IMR-90 (cell line): ENCODE measurements around the gene TTC39A. TPM values are rescaled to one million over a fixed set of nuclear protein-coding genes. Genes with fewer than 3 reads are reported as not detected.

Experiments
- ATAC-seq: fragments of 200-7000 bp; cut with Tn5 transposase; 2 replicates; pipeline ENCODE4 v1.9.1; 2020; ENCODE audit warnings: low read depth, mild to moderate bottlenecking, moderate library complexity
- BruUV-seq: library from RNA; stranded (reverse); fragments of 400-500 nt; replicated peaks from 2 replicates; lab custom pipeline; 2021; lab: Mats Ljungman, UMichigan
- CTCF ChIA-PET: fragments of 300-600 bp; formaldehyde crosslinking; extraction: SDS; loops from one replicate; lab custom pipeline; 2021; ENCODE audit warnings: antibody characterized with exemption; lab: Yijun Ruan, JAX
- POLR2A ChIA-PET: fragments of 300-600 bp; sonication (Branson Sonifier 250); formaldehyde crosslinking; loops from one replicate; lab custom pipeline; 2022; ENCODE audit warnings: antibody characterized with exemption; ENCODE audit not compliant: unreplicated experiment; lab: Charles Lee
- DNase-seq: peaks from one replicate; pipeline ENCODE4 v3.0.0; 2013
- H2AFZ ChIP-seq: replicated peaks from 2 replicates; pipeline ENCODE3; 2013; ENCODE audit warnings: low read length, mild to moderate bottlenecking; ENCODE audit not compliant: poor library complexity
- H2AK5ac ChIP-seq: 2 replicates; pipeline ENCODE4 v1.6.1; 2013; ENCODE audit warnings: low read depth, low read length, inconsistent platforms
- H2AK9ac ChIP-seq: replicated peaks from 2 replicates; pipeline ENCODE3; 2013; ENCODE audit warnings: mild to moderate bottlenecking, low read depth, low read length, moderate library complexity; ENCODE audit not compliant: poor library complexity
- H2BK120ac ChIP-seq: 2 replicates; pipeline ENCODE4 v1.6.1; 2013; ENCODE audit warnings: low read depth, low read length, inconsistent platforms
- H2BK15ac ChIP-seq: 3 replicates; pipeline ENCODE4 v1.6.1; 2013; ENCODE audit warnings: low read depth, low read length, inconsistent platforms
- H2BK20ac ChIP-seq: 2 replicates; pipeline ENCODE4 v1.6.1; 2013; ENCODE audit warnings: low read depth, mild to moderate bottlenecking, inconsistent platforms, low read length, moderate library complexity
- H2BK5ac ChIP-seq: 2 replicates; pipeline ENCODE4 v1.6.1; 2013; ENCODE audit warnings: mild to moderate bottlenecking, low read depth, low read length, inconsistent platforms; ENCODE audit not compliant: poor library complexity, severe bottlenecking
- H3K14ac ChIP-seq: replicated peaks from 2 replicates; pipeline ENCODE4 v1.6.1; 2013; ENCODE audit warnings: low read depth, low read length, inconsistent platforms
- H3K18ac ChIP-seq: 2 replicates; pipeline ENCODE4 v1.6.1; 2013; ENCODE audit warnings: low read depth, low read length, control low read depth
- H3K23ac ChIP-seq: 2 replicates; pipeline ENCODE4 v1.6.1; 2013; ENCODE audit warnings: low read depth, low read length, inconsistent platforms
- H3K27ac ChIP-seq: 2 replicates; pipeline ENCODE4 v1.5.1; 2013; ENCODE audit warnings: mild to moderate bottlenecking, control low read depth, low read length; ENCODE audit not compliant: insufficient read depth
- H3K27me3 ChIP-seq: 2 replicates; pipeline ENCODE4 v1.6.1; 2013; ENCODE audit warnings: low read length; ENCODE audit not compliant: control insufficient read depth, insufficient read depth
- H3K36me3 ChIP-seq: 2 replicates; pipeline ENCODE4 v1.6.1; 2013; ENCODE audit warnings: low read length, mixed read lengths; ENCODE audit not compliant: control insufficient read depth, insufficient read depth
- H3K4ac ChIP-seq: 2 replicates; pipeline ENCODE4 v1.6.1; 2013; ENCODE audit warnings: low read depth, low read length, inconsistent platforms
- H3K4me1 ChIP-seq: 2 replicates; pipeline ENCODE4 v1.6.1; 2013; ENCODE audit warnings: low read length, mixed read lengths; ENCODE audit not compliant: control insufficient read depth, insufficient read depth
- H3K4me2 ChIP-seq: 2 replicates; pipeline ENCODE4 v1.6.1; 2013; ENCODE audit warnings: low read depth, mild to moderate bottlenecking, control low read depth, low read length, moderate library complexity
- H3K4me3 ChIP-seq: 2 replicates; pipeline ENCODE4 v1.5.1; 2013; ENCODE audit warnings: low read depth, mild to moderate bottlenecking, control low read depth, low read length, moderate library complexity; ENCODE audit not compliant: insufficient read depth
- H3K56ac ChIP-seq: 2 replicates; pipeline ENCODE4 v1.6.1; 2013; ENCODE audit warnings: low read length, inconsistent platforms; ENCODE audit not compliant: insufficient read depth; ENCODE audit errors: extremely low read depth
- H3K79me1 ChIP-seq, 2 experiments: 2 replicates each; pipeline ENCODE4 v1.6.1; 2013; ENCODE audit warnings: low read length in 2 of 2, inconsistent platforms in 1 of 2, low read depth in 1 of 2
- H3K9ac ChIP-seq: 2 replicates; pipeline ENCODE4 v1.6.1; 2013; ENCODE audit warnings: low read depth, low read length, control low read depth
- H3K9me1 ChIP-seq: 2 replicates; pipeline ENCODE4 v1.6.1; 2013; ENCODE audit warnings: low read length, inconsistent platforms; ENCODE audit not compliant: insufficient read depth
- H3K9me3 ChIP-seq: 2 replicates; pipeline ENCODE4 v1.6.1; 2013; ENCODE audit warnings: low read length; ENCODE audit not compliant: control insufficient read depth, insufficient read depth
- H4K20me1 ChIP-seq: 2 replicates; pipeline ENCODE4 v1.6.1; 2013; ENCODE audit warnings: low read length, inconsistent platforms; ENCODE audit not compliant: insufficient read depth
- H4K5ac ChIP-seq: 2 replicates; pipeline ENCODE4 v1.6.1; 2013; ENCODE audit warnings: mild to moderate bottlenecking, low read depth, low read length, control low read depth
- H4K8ac ChIP-seq, 2 experiments: 2 replicates each; pipeline ENCODE4 v1.6.1; 2013; ENCODE audit warnings: low read depth in 2 of 2, low read length in 2 of 2, control low read depth in 1 of 2, inconsistent platforms in 1 of 2
- H4K91ac ChIP-seq: 2 replicates; pipeline ENCODE4 v1.6.1; 2013; ENCODE audit warnings: low read depth, low read length, inconsistent platforms; ENCODE audit not compliant: insufficient read depth
- BHLHE40 ChIP-seq: fragments of 150-350 bp; IDR thresholded peaks from 2 replicates; pipeline ENCODE4 v1.6.1; 2016; ENCODE audit warnings: mild to moderate bottlenecking, low read depth, low read length
- CEBPB ChIP-seq: IDR thresholded peaks from 2 replicates; pipeline ENCODE4 v1.6.1; 2012; ENCODE audit warnings: low read depth, low read length, improper control_type of control experiment
- CTCF ChIP-seq: conservative IDR thresholded peaks from 2 replicates; pipeline ENCODE4 v1.5.1; 2012; ENCODE audit warnings: mild to moderate bottlenecking, low read depth, low read length, improper control_type of control experiment
- ELK1 ChIP-seq: fragments of 150-350 bp; IDR thresholded peaks from 2 replicates; pipeline ENCODE4 v1.6.1; 2016; ENCODE audit warnings: low read depth, mild to moderate bottlenecking, low read length, moderate library complexity, borderline replicate concordance
- MAFK ChIP-seq: IDR thresholded peaks from 2 replicates; pipeline ENCODE4 v1.6.1; 2012; ENCODE audit warnings: low read depth, low read length, improper control_type of control experiment
- MAZ ChIP-seq: IDR thresholded peaks from 2 replicates; pipeline ENCODE4 v1.6.1; 2012; ENCODE audit warnings: low read depth, mild to moderate bottlenecking, low read length, improper control_type of control experiment, moderate library complexity, borderline replicate concordance
- MXI1 ChIP-seq: IDR thresholded peaks from 2 replicates; pipeline ENCODE4 v1.6.1; 2012; ENCODE audit warnings: low read depth, mild to moderate bottlenecking, low read length, moderate library complexity, borderline replicate concordance
- POLR2A ChIP-seq: IDR thresholded peaks from 2 replicates; pipeline ENCODE4 v1.6.1; 2012; ENCODE audit warnings: mild to moderate bottlenecking, low read depth, low read length
- RCOR1 ChIP-seq: IDR thresholded peaks from 2 replicates; pipeline ENCODE4 v1.6.1; 2012; ENCODE audit warnings: mild to moderate bottlenecking, low read length, improper control_type of control experiment; ENCODE audit not compliant: insufficient replicate concordance
- RFX5 ChIP-seq: IDR thresholded peaks from 2 replicates; pipeline ENCODE4 v1.8.0; 2012; ENCODE audit warnings: low read depth, mild to moderate bottlenecking, low read length, moderate library complexity
- SMC3 ChIP-seq: fragments of 150-350 bp; IDR thresholded peaks from 2 replicates; pipeline ENCODE4 v1.6.1; 2016; ENCODE audit warnings: low read depth, mild to moderate bottlenecking, antibody characterized with exemption, low read length, moderate library complexity
- WGBS, 2 experiments: methylation state at CpG; one replicate each; pipeline versions ENCODE4 v1.1.5 to v1.1.7; 2013; ENCODE audit warnings: missing lambda C conversion rate in 2 of 2; ENCODE audit not compliant: insufficient read length in 1 of 2; ENCODE audit errors: extremely low coverage in 2 of 2; 5-methylcytosine and 5-hydroxymethylcytosine counted together
- dilution Hi-C: fragments of 300-500 bp; cut with HindIII; formaldehyde crosslinking; loops from one replicate; pipeline ENCODE4 v1.14.3; 2018; ENCODE audit warnings: low sequenced_read_pairs; ENCODE audit not compliant: unreplicated experiment
- in situ Hi-C: fragments of 300-500 bp; cut with MboI; formaldehyde crosslinking; loops from 3 replicates; pipeline ENCODE4 v1.14.3; 2019; ENCODE audit warnings: low sequenced_read_pairs, inconsistent platforms, mixed read lengths
- intact Hi-C: fragments of 100-400 bp; cut with micrococcal nuclease; formaldehyde crosslinking; loops from 2 replicates; pipeline ENCODE4 v1.10.0; 2022
- polyA plus RNA-seq, 3 experiments: library from polyadenylated mRNA; depleted of rRNA; stranded (reverse); fragments of >200 nt; gene quantifications; 2 replicates each; pipeline ENCODE4 v1.2.3, GENCODE V29; 2012; ENCODE audit warnings: low replicate concordance in 1 of 3
- total RNA-seq: library from RNA; depleted of rRNA; stranded (reverse); fragments of >200 nt; gene quantifications from 2 replicates; pipeline ENCODE4 v1.2.3, GENCODE V29; 2012

Gene TTC39A
- total and polyA plus RNA-seq, 2 of the 4 experiments (the other 2 are of a cell fraction), result 0.62 to 0.72 TPM

GRCh38 chr1:51347398-51348146 lies 17.2 kb upstream of the TTC39A start:
- no peak overlapping the region for H3K56ac ChIP-seq
- H2AK9ac ChIP-seq, result no peak overlapping the region
- TF ChIP-seq BHLHE40 (no peak), POLR2A (no peak), CTCF (no peak), RCOR1 (no peak), RFX5 (no peak), MXI1 (no peak), ELK1 (no peak), MAFK (no peak), SMC3 (no peak), MAZ (no peak), CEBPB (no peak)
- H3K4me3 ChIP-seq, result no peak overlapping the region
- intact Hi-C loops, result no loop called here
- H2BK20ac ChIP-seq, result no peak overlapping the region
- ChIA-PET CTCF (no interaction called here), POLR2A (no interaction called here)
- H4K8ac ChIP-seq, result no peak overlapping the region
- H3K9me1 ChIP-seq, result 0 out of 2 replicates have a peak, but pooled peaks cover 3% of the 10 kb centered on the region
- H2BK120ac ChIP-seq, result no peak overlapping the region
- DNase-seq (no peak), ATAC-seq (no peak)
- H4K5ac ChIP-seq, result no peak overlapping the region
- no peaks in the 10 kb centered on the region for H3K9me3 ChIP-seq
- no peak overlapping the region for H3K18ac ChIP-seq
- no peak overlapping the region for H2BK5ac ChIP-seq
- H3K27me3 ChIP-seq, result peaks cover 37% of the 10 kb centered on the region
- no peak overlapping the region for H3K4ac ChIP-seq
- in situ Hi-C loops, result no loop called here
- no peaks in the 10 kb centered on the region; the same call in 1 of the 2 replicates for H3K4me1 ChIP-seq
- H3K23ac ChIP-seq, result no peak overlapping the region
- no peak overlapping the region for H2AK5ac ChIP-seq
- 80% methylated on average over 1 of the region's 6 CpGs; no CpG with 5 or more reads in 1 of the 2 experiments for WGBS, 2 experiments
- no peak overlapping the region for H2AFZ ChIP-seq
- H3K9ac ChIP-seq, result no peak overlapping the region
- no peaks in the 10 kb centered on the region for H3K36me3 ChIP-seq
- no peak overlapping the region for H3K4me2 ChIP-seq
- H3K27ac ChIP-seq, result no peak overlapping the region
- no TSS peak for BruUV-seq
- H3K79me1 ChIP-seq, result no peaks in the 10 kb centered on the region; a peak in 1 of 4 replicates
- no peak overlapping the region for H3K14ac ChIP-seq
- H4K20me1 ChIP-seq, result no peaks in the 10 kb centered on the region
- H2BK15ac ChIP-seq, result no peak overlapping the region
- dilution Hi-C loops, result no loop called here
- no peak overlapping the region for H4K91ac ChIP-seq
